Osteoblast (primary cell): ENCODE data around the gene PDHX. TPM values are rescaled to one million over a fixed set of nuclear protein-coding genes. Genes with fewer than 3 reads are reported as not detected.
A peak's percentile ranks its signal among the peaks of the same experiment; 100 is the strongest.

Experiments
- DNase-seq: peaks from one replicate; pipeline ENCODE4 v3.0.0; 2011; ENCODE audit warnings: low spot score, mixed read lengths; ENCODE audit not compliant: insufficient read length; ENCODE audit errors: missing footprints
- H2AFZ ChIP-seq: 2 replicates; pipeline ENCODE4 v1.6.0; 2011; ENCODE audit warnings: mild to moderate bottlenecking, low read length
- H3K27ac ChIP-seq: 2 replicates; pipeline ENCODE4 v1.5.1; 2011; ENCODE audit warnings: mild to moderate bottlenecking, low read depth, low read length, moderate library complexity
- H3K27me3 ChIP-seq: 2 replicates; pipeline ENCODE4 v1.6.0; 2012; ENCODE audit warnings: mild to moderate bottlenecking, control low read depth, inconsistent platforms, low read length, moderate library complexity; ENCODE audit not compliant: insufficient read depth
- H3K36me3 ChIP-seq: 2 replicates; pipeline ENCODE4 v1.5.1; 2011; ENCODE audit warnings: mild to moderate bottlenecking, low read length, control low read depth, moderate library complexity; ENCODE audit not compliant: insufficient read depth
- H3K4me1 ChIP-seq: 2 replicates; pipeline ENCODE4 v1.5.1; 2011; ENCODE audit warnings: mild to moderate bottlenecking, low read length, control low read depth, moderate library complexity; ENCODE audit not compliant: insufficient read depth
- H3K4me2 ChIP-seq: 2 replicates; pipeline ENCODE4 v1.6.0; 2011; ENCODE audit warnings: mild to moderate bottlenecking, low read length; ENCODE audit not compliant: insufficient read depth
- H3K4me3 ChIP-seq: fragments of 200-600 bp; sonication (generic); 3 replicates; pipeline ENCODE4 v1.5.1; 2012; ENCODE audit warnings: mild to moderate bottlenecking, low read length, inconsistent platforms; ENCODE audit not compliant: insufficient read depth
- H3K79me2 ChIP-seq: 2 replicates; pipeline ENCODE4 v1.6.0; 2012; ENCODE audit warnings: mild to moderate bottlenecking, low read length, control low read depth, inconsistent platforms; ENCODE audit not compliant: insufficient read depth
- H3K9me3 ChIP-seq: 2 replicates; pipeline ENCODE4 v1.5.1; 2011; ENCODE audit warnings: low read depth, low read length, control low read depth
- H4K20me1 ChIP-seq: 2 replicates; pipeline ENCODE4 v1.6.0; 2012; ENCODE audit warnings: mild to moderate bottlenecking, low read length, control low read depth; ENCODE audit not compliant: insufficient read depth
- CTCF ChIP-seq: IDR thresholded peaks from 2 replicates; pipeline ENCODE4 v1.5.1; 2011; ENCODE audit warnings: mild to moderate bottlenecking, low read depth, low read length, moderate library complexity; ENCODE audit errors: extremely low read depth
- total RNA-seq: library from RNA; depleted of rRNA; stranded (reverse); fragments of >200 nt; gene quantifications from 2 replicates; pipeline ENCODE4 v1.2.3, GENCODE V29; 2012

The PDHX gene
- total RNA-seq, 1 donor, result 29.7 TPM

GRCh38 chr11:34984514-34984913, 68.1 kb downstream of the PDHX start:
- H3K27me3 ChIP-seq, result no peaks in the 10 kb centered on the region
- peaks cover 5% of the 10 kb centered on the region for H3K79me2 ChIP-seq
- TF ChIP-seq CTCF, result no peak

GRCh38 chr11:34986883-34987520, 70.6 kb downstream of the PDHX start:
- Histone ChIP-seq H4K20me1 (no peaks in the 10 kb centered on the region), H3K36me3 (peaks cover 11% of the 10 kb centered on the region), H3K4me3 (no peak overlapping the region), H3K4me2 (no peak overlapping the region), H2AFZ (no peak overlapping the region), H3K79me2 (peaks cover 7% of the 10 kb centered on the region), H3K27me3 (no peaks in the 10 kb centered on the region), H3K4me1 (peaks cover 25% of the 10 kb centered on the region), H3K27ac (no peak overlapping the region), H3K9me3 (no peaks in the 10 kb centered on the region)
- no peak for TF ChIP-seq CTCF
- no peak for DNase-seq

More at GRCh38 chr11:34984514-34984913, 68.1 kb downstream of the PDHX start:
- H3K9me3 ChIP-seq, result no peaks in the 10 kb centered on the region
- peaks cover 25% of the 10 kb centered on the region for H3K4me1 ChIP-seq
- no peaks in the 10 kb centered on the region for H4K20me1 ChIP-seq
- H2AFZ ChIP-seq, result no peak overlapping the region
- no peak overlapping the region for H3K4me3 ChIP-seq
- DNase-seq, result no peak
- H3K4me2 ChIP-seq, result no peak overlapping the region
- H3K27ac ChIP-seq, result no peak overlapping the region
- H3K36me3 ChIP-seq, result peaks cover 12% of the 10 kb centered on the region

GRCh38 chr11:34987617-34988016, 71.2 kb downstream of the PDHX start:
- Histone ChIP-seq H3K36me3 (peaks cover 15% of the 10 kb centered on the region), H4K20me1 (no peaks in the 10 kb centered on the region), H3K27ac (peak overlapping the region; percentile 81), H3K9me3 (no peaks in the 10 kb centered on the region), H3K4me3 (no peak overlapping the region), H3K79me2 (peaks cover 7% of the 10 kb centered on the region), H3K27me3 (no peaks in the 10 kb centered on the region), H3K4me2 (no peak overlapping the region), H3K4me1 (peaks cover 25% of the 10 kb centered on the region), H2AFZ (no peak overlapping the region)
- no peak for TF ChIP-seq CTCF
- no peak for DNase-seq

GRCh38 chr11:34988294-34989255, 72.2 kb downstream of the PDHX start:
- H3K79me2 ChIP-seq, result peaks cover 7% of the 10 kb centered on the region
- H3K27ac ChIP-seq, result peak overlapping the region; percentile 81
- H3K27me3 ChIP-seq, result no peaks in the 10 kb centered on the region
- H3K9me3 ChIP-seq, result no peaks in the 10 kb centered on the region
- no peak overlapping the region for H2AFZ ChIP-seq
- peaks cover 25% of the 10 kb centered on the region for H3K4me1 ChIP-seq
- H4K20me1 ChIP-seq, result no peaks in the 10 kb centered on the region
- TF ChIP-seq CTCF, result no peak
- no peak overlapping the region for H3K4me3 ChIP-seq
- peaks cover 15% of the 10 kb centered on the region for H3K36me3 ChIP-seq
- peak; percentile 84 for DNase-seq
- peak overlapping the region; percentile 53 for H3K4me2 ChIP-seq
